Activated CD8-positive, alpha-beta memory T cell treated with anti-CD3 and anti-CD28 coated beads for 48 hours (primary cell): ENCODE measurements around the gene IFT81.
"Not testable (repeated sequence)": the region's sequence is repeated elsewhere in the genome, so short reads cannot be mapped to it uniquely, and the experiment has no call there.

Source experiments
- DNase-seq, 3 experiments: peaks; one replicate each; pipeline ENCODE4 v3.0.0-alpha.2; 2020; ENCODE audit warnings: low read depth in 2 of 3, low spot score in 2 of 3

Gene IFT81

DNA sequence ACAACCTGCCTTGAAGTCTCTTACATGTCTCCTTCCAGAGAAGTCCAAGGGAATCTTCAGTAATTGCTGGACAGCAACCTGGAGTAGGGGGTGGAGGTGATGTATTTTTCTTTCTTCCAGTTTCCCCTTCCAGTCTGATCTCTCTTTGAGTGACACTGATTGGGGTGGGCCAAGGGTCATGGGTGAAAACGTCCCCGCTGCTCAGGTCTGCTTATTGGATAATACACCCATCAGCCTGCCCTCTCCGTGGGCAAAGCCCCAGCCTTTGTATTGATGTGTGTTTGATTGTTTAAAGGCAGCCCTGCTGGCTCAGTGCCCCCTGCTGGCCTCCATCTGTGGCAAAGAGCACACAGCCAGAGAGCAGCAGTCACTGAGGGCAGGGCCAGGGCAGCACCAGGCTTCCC is 121.2 kb downstream of the IFT81 start:
- peak in 2 of 3 experiments; percentile 4 to 10 for DNase-seq

DNA sequence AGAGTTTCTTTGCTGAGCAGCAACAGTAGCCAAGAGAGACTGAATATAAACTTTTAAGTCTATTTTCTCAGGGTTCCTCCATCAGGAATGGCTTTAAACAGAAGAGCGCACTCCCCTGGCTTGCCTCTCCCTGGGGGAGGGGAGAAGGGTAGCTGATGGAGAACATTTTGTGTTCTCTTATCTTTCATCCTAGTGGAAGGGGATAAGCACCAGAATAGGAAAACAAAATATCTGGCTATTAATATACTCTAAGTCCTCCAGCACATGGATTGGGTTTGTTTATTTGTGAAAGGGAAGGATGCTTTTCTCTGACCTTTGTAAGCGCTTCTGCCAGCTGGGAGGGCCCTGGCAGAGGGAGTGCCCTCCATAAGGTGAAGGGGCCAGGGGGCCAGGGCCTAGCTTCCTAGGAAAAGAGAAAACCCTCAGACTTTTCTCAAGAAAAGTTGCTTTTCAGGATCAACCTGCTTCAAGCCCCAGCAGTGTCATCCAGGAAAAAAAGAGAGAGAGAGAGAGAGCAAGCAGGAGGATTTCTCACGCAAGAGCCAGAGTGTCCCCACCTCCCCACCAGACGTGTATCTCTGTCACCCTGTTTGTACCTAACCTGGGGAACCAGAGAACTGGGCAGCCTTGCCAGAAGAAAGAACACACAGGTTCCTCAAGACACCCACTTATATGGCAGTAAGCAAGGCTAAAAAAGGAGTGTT is 122.6 kb downstream of the IFT81 start:
- no peak for DNase-seq

- DNase-seq, result no peak
These were observed 123.4 kb downstream of the IFT81 start for GRCh38 chr12:110247340-110248095.

GRCh38 chr12:110248096-110248447 is 123.9 kb downstream of the IFT81 start:
- no peak for DNase-seq

- no peak for DNase-seq
These were observed 124.9 kb downstream of the IFT81 start for GRCh38 chr12:110249105-110249504.

DNA sequence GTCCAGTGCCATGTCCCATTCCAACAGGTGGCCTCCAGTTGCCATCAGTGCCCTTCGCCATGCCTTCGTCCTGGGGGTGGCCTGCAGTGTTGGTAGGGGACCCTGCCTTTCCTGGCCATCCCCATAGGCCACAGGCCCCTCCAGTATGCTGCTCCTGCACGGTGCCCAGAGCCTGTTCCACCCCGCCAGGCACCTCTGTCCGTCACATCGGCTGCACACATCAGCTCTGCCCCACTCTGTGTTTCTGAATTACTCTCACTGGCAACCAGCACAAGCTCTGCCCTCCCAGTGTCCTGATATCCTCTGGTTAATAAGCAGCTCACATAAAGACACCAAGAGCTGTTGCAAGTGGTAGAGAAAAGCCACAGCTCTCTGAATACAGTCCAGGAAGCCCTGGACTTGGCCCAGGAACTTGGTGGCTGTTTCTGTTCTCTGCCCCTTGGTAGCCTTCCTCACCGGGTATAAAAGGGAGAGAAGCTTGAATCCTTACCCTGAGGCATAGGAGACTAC is 125.6 kb downstream of the IFT81 start:
- DNase-seq, result no peak

- DNase-seq, result no peak
These were observed 127.2 kb downstream of the IFT81 start for GRCh38 chr12:110251381-110251780.

DNA sequence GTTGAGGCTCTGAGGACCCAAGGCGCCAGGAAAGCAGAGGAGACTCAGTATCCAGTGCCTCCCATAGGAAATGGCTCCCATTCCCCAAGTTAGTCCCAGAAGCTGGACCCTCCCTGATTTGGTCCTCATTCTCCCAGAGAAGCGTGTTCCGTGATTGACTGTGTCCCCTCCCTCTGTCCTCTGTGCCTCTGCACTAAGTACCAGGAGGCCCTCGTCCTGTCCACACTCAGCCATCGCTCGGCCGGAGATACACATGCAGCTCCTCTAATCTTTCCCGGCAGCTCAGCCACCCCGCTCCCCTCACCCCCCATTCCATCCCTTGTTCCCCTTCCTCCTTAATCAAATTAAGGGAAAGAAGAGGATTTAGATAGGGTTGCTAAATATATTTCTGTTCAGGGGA is 128.6 kb downstream of the IFT81 start:
- no peak for DNase-seq

DNA sequence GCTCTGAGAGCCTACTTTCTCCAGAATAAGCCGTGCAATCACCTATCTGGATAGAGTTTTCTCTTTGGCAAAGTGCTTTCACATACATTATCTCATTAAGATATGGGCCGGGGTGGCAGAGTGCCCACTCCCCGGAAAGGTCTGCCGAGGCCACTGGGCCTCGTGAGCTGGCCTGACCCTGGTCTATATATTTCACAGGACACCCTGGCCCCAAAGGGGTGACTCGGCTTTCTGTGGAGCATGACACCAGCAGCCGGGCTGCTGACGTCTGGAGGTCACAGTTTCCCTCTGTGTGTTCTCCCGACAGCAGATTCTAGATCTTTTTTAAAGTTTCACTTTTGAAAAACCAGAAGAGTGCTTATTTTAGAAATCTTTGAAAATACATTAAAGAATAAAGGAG is 129.0 kb downstream of the IFT81 start:
- no peak for DNase-seq

- DNase-seq, result no peak
These were observed 130.9 kb downstream of the IFT81 start for GRCh38 chr12:110254971-110255540.

- not testable (repeated sequence) for DNase-seq
These were observed 131.8 kb downstream of the IFT81 start for GRCh38 chr12:110255890-110256456.

DNA sequence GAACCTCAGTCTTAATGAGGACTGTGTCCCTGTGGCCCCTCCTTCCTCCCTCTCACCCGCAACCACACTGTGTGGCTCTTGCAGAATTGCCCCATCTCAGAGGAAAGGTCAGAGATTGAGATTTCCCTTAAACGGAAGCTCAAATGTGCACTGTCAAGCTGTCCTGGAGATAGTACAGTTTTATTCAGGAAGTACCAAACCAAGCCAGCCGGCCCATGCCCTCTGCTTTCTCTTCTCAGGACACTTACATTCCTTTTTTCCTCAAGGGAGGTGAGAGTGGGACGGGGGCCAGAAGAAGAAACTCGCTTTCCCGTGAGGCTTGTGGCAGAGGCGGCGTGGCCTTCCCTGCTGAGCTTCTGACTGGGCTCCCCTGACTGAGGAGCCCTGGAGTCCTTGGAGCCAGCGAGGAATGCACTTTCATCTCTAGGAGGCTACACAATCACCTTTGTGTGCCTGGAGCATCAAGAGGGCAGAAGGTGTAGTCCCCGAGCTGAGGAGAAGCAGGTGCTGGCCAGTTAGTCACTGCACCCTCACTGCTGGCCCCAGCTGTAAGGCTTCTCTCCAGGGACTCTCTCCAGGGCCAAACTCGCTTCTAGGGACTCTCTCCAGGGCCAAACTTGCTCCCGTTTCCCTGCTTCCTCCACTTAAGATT is 132.7 kb downstream of the IFT81 start:
- no peak for DNase-seq

- no peak for DNase-seq
These were observed 134.3 kb downstream of the IFT81 start for GRCh38 chr12:110258466-110258865.

DNA sequence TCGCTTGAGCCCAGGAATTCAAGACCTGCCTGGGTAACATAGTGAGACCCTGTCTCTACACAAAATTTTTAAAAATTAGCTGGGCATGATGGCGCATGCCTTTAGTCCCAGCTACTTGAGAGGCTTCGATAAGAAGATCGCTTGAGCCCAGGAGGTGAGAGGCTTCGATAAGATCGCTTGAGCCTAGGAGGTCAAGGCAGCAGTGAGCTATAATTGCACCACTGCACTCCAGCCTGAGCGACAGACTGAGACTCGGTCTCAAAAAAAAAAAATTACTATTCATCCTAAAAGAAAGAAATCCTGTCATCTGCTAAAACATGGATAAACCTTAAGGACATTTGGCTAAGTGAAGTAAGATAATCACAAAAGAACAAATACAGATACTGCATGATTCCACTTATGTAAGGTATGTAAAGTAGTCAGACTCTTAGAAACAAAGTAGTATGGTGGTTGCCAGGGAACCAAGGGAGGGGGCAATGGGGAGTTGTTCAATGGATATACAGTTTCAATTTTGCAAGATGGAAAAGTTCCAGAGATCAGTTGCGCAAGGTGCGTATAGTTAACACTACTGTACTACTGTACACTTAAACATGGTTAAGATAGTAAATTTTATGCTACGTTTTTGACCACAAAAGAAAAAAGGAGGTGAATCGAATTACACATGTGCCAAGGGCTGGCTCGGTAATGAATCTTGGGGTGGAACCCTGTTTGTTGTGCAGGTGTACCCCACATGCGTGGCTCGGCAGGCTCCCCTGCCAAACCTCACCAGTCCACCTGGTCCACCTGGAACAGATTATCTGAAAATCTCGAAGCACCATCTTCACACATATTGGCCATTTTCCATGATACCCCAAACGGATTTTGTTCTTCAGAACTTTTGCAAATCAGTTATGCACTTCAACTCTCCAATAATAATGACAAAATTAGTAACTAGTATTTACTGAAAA is 138.6 kb downstream of the IFT81 start:
- DNase-seq, result no peak

DNA sequence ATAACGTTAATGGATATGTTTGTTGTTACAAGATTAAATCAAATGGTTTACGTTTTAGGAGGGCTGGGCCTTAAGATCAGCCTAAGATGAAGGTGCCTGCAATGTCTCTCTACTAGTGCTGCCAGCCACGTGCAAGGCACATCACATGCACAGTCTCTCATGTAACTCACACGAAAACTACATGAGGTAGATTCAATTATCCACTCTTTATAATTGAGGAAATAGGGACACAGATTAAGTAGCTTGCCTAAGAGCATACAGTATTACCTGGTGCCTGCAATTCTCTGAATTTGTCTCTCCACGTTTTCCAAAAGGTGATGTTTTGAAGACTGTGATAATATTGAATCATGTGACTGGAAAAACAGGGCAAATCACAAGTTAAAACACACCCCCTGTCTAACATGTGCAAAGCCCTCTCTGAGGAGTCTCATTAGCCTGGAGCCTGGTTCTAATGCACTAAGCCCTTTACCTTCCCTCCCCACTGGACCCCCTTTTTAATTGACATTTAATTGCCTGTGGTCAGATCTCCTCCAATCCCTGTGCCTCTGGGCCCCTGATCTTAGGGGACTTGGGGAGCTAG is 142.3 kb downstream of the IFT81 start:
- no peak for DNase-seq

DNA sequence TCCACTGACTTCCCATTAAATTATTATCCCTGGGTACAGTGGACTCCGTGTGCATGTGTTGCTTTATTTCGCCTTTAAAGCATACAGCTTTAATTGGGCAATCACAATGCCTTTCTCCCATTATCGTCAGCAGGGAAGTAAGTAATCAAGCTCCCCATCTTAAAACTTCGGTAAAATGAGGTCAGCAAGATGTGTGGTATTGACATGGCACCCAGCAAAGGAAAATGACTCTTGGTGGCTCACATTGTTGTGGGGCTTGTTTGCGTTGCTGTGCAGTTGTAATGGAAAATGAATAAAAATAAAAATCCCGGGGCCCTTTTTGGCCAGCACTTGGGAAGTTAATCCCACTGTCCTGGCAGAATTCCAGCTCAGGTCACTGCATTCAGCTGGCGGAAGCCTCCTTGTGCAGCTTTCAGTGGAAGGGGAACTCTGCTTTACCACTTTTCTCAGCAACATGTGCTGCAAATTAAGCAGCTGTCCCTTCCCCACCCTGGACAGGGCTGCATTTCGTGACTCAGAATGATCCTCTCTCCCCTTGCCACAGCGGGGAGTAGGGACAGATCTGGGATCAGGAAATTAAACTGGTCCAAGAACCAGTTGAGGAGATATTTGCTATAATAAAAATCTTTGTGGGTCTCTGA is 142.9 kb downstream of the IFT81 start:
- no peak for DNase-seq
